SKM-1 (cell line): ENCODE data around the gene PKD1L1.
"Not testable (repeated sequence)": the region's sequence is repeated elsewhere in the genome, so short reads cannot be mapped to it uniquely, and the experiment has no call there.

Source experiments
- DNase-seq: peaks from one replicate; lab custom pipeline; 2025; ENCODE audit not compliant: unreplicated experiment; lab: John Stamatoyannopoulos, UW

Gene PKD1L1

GRCh38 chr7:47775238-47775637, 173.0 kb downstream of the PKD1L1 start:
- DNase-seq: no peak

- DNase-seq: no peak
Observed at GRCh38 chr7:47772492-47772891, 175.8 kb downstream of the PKD1L1 start.

- DNase-seq: no peak
Observed at GRCh38 chr7:47771990-47772360, 176.3 kb downstream of the PKD1L1 start.

DNA sequence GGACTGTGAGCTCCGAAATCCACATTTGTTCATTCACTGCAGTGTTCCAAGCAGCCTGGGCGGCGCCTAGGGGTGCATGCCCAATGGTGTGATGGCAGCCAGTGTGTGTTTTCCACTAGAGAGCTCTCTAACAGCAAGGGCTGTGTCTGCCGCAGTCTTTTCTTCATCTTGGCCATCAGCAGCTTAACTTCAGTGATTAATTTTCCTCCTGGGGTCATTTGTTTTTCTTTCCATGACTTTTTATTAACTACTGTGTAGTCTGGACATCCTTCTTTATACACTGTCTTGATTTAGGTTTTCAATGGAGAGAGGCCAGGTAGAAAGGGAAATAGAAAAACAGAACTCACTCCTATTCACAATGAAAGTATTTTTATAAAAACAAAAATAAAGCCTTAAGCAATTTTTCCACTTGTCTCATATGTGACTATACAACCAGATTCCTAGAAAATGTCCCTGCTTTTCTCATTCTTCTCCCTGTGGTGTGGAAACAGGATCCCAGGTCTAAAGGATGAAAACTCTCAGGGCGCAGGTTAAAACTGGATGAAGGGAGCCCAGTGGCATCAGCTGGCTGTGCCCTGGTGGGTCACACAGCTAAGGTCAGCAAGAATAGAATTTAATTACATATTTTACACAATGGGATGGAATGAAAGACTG, 176.8 kb downstream of the PKD1L1 start:
- no peak for DNase-seq

DNA sequence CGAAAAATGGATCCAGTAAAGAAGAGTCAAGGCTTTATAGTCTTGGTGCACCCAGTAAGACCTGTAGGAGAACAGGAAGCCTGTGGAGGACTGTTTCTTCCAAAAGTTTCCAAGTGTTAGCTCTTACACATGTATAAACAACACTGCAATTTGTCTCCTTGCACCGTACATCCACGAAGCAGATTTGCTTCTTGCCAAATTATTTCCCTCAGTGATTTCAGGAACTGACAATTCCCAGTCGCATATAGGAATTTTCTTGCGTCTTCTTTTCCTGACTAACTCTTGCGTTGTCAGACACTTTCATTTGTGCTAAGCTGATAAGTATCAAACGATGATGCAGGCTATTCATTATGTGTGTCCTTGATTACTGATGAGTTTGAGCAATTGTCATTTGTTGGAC, 182.1 kb downstream of the PKD1L1 start:
- no peak for DNase-seq

DNA sequence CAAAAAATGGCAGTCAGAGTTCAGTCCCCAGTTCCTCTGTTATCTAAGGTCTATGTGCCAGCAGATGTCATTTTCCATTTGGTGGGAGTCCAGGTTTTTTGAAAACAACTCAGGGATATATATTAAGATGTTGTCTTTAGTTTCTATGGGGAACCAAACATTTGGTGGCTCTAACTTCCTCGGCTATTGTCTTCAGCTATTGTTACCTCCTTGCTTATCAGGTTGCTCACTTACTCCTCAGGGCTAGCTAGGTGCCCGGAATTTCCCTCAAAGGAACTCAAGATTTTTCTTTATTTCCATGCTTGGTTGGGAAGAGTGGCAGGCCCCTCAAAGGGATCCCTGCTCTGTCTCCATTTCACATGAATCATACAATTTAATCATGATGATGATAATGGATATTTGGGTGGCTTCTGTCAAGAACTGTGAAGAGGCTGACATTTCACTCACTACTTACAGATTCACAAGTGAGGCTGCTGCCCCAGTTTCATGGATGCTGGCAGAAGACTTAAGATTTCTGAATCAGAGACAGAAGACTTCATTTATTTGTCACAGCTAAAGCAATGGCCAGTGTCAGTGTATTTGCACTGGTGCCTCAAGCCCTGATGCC, 182.8 kb downstream of the PKD1L1 start:
- DNase-seq: no peak

- DNase-seq: no peak
Observed at GRCh38 chr7:47764746-47765145, 183.5 kb downstream of the PKD1L1 start.

- no peak for DNase-seq
Observed at GRCh38 chr7:47763063-47763974, 184.9 kb downstream of the PKD1L1 start.

DNA sequence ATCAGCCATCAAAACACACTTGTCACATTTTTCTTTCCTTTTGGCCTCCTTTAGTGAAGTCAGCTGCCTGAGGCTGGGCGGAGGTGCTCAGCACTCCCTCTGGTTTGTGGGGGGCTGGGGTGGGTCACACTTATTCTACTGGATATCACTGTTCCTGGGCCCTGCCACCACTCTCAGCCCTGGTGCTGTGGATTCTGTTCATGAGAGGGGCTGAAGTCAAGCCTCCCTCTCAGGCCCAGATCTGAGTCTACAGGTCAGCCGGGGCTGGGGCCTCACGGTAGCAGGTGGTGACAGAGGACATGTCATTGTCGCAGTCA, 185.6 kb downstream of the PKD1L1 start:
- no peak for DNase-seq

DNA sequence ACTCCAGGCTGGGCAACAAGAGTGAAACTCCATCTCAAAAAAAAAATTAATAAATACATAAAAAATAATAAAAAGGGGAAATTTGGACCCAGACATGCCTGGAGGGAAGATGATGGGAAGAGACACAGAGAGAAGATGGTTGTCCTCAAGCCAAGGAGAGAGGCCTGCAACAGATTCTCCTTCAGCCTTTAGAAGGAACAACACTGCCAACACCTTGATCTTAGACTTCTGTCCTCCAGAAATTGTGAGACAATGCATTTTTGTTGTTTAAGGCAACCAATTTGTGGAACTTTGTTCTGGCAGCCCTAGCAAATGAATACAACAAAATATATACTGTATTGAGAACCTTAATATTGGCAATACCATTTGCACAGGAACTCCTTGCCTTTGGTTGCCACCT, 186.1 kb downstream of the PKD1L1 start:
- DNase-seq: no peak

DNA sequence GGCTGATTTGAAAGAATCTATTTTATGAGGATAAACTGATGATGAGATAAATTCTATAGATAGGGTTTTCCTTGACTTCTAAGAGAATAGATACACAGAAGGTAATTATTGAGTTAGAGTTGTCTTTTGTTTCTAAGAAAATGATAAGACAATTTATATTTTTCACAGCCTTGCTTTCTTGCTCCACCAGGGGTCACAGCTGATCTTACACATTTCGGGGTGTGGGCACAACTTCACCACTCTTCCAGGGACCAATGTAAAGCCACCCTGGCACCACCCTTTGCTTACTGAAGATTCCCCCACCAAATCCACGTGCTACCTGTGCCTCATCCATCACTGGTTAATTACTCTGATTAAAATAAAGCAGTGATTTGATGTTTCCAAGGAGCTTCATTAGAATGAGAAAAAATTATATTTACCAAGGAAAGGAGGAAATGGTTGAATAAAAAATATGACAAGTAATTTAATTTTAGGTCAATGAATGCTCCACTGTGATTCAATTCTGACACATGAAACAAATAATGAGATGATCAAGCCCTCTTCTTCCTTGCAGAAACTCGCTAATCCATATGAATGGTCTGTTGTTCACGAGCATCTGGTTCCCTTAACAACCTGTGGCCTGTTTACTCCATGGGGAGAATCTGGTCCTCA, 189.1 kb downstream of the PKD1L1 start:
- no peak for DNase-seq

DNA sequence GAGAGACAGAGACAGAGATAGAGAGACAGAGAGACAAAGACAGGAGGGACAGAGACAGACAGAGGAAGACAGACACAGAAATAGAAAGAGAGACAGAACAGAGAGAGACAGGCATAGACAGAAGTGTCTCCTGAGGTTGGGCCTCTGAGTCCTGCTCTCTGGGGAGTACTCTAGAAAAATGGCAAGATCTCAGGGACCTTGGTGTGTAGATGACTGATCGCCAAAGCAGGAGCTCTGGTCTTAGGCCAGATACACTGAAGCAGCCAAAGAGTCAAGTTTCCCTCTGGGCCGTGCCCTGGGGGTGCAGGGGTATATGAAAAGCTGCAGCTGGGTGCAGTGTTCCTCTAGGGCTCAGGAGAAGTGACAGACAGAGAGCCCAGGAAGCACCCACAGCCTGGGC, 189.7 kb downstream of the PKD1L1 start:
- no peak for DNase-seq

DNA sequence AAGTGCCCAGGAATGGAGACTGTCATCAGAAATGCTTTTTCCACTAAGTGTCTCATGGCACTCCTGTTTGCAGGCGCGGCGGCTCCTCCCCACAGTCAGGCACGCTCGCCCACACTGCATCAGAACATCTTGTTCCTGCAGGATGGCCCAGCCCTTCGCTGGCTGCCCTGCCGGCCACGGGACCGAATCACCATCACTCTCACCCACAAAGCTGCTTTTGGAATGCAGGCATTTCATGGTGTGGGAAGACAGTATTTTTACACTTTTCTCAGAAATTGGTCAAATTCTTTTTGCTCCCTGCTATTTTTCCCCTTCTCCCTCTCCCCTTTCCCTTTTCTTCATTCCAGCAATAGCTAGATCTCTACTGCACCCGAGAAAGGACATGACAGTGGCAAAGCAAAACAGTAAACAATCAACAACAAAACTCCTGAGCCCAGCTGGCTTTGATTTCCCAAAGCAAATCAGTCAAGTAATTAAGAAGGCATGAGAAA, 190.3 kb downstream of the PKD1L1 start:
- DNase-seq: no peak

DNA sequence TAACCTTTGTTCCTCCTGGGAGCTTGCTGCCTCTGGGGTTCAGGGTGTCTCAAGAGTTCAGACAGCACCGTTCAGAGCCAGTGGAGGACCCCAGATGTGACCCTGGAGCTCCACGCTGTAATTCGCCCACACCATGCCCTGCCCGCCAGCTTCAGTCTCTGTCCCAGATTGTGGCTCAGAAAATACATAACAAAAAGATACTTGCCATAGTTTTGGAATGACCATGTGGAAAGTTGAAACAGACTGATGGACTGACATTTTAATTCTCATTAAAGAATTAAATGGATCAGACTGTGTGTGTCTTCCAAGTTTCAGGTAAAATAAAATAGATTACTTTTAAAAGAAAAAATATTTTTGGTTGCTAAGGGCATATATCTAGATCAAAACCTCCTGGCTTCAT, 191.6 kb downstream of the PKD1L1 start:
- no peak for DNase-seq

GRCh38 chr7:47755248-47755647, 193.0 kb downstream of the PKD1L1 start:
- no peak for DNase-seq

- DNase-seq: not testable (repeated sequence)
Observed at GRCh38 chr7:47751724-47752123, 196.5 kb downstream of the PKD1L1 start.

DNA sequence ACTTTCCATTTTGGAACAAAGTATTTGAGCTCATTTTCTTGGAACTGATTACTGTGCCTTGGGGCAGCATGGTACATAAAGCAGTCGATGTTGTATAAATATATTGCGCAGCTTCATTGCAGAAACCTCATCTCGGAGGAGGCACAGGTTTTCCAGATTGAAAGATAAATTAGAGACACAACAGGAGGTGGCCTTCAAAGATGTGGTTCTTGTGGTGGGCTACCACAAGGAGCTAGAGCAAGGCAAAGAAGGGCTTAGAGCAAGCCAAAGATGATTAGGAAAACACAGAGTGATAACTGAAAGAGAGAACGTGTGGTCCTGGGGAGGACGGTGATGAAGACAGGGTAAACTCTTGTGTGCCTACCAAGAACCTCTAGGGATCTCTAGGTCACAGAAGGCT, 197.2 kb downstream of the PKD1L1 start:
- DNase-seq: no peak

GRCh38 chr7:47748041-47748440, 200.2 kb downstream of the PKD1L1 start:
- no peak for DNase-seq

DNA sequence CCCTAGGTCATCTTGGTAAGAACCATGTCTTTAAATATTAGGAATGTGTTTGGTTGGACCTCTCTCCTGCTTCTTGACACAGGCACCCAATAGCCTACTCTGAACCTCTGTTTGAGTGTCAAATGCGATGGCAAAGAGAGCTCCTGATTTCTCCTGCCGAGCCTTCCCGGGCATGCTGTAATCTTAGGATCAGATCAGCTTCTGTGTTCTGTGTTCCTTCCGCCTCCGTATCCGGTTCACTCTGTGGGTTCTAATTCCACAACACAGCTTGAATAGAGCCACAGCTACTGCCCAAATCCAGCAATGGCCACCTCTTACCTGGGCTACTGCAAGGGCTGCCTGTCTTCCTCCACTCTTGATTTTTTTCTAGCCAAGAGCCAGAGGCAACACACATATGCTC, 201.1 kb downstream of the PKD1L1 start:
- no peak for DNase-seq

GRCh38 chr7:47746468-47746867, 201.8 kb downstream of the PKD1L1 start:
- no peak for DNase-seq

DNA sequence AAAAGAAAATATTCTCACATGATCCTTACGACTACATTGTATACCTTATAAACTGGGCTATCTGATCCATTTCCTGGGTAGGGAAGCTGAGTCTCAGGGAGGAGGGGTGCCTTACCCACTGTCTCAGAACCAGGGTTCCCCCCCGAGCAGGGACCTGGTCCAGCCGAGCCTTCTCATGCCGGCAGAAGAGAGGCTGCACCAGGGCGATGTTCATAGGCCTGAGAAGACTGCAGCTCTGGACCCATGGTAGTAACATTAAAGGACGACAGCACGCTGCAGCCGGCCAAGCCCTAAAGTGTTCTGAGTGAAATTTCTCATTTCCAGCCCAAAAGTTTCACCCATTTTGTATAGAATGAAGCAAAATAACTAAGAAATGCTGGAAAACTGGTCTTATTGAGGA, 203.4 kb downstream of the PKD1L1 start:
- DNase-seq: no peak
